Right ventricle myocardium inferior (tissue), 1 donor: Measurements from ENCODE around the gene DIRAS3. TPM values are rescaled to one million over a fixed set of nuclear protein-coding genes. Genes with fewer than 3 reads are reported as not detected.
A peak's percentile ranks its signal among the peaks of the same experiment; 100 is the strongest.
"Not testable (repeated sequence)": the region's sequence is repeated elsewhere in the genome, so short reads cannot be mapped to it uniquely, and the experiment has no call there.

Source experiments
- ATAC-seq: fragments of 200-7000 bp; cut with Tn5 transposase; one replicate; pipeline ENCODE4 v1.9.1; 2020; ENCODE audit warnings: mild to moderate bottlenecking, moderate library complexity
- DNase-seq: peaks from one replicate; pipeline ENCODE4 v3.0.0; 2021; ENCODE audit errors: missing footprints
- intact Hi-C: fragments of 100-400 bp; cut with DNase I; formaldehyde crosslinking; loops from one replicate; pipeline ENCODE4 v1.11.0; 2022
- total RNA-seq: library from RNA; stranded (reverse); fragmentation: NEBNext Ultra II Directional; extraction: Animal tissue kit (Norgen Biotek cat#: 25700); gene quantifications from one replicate; pipeline ENCODE4 v1.2.1, GENCODE V29; 2021
- donor health status: DM: no; HTN: yes; CAD: no; lungs with severe emphysema.

DIRAS3 gene
- total RNA-seq, 1 donor from 2014 or later: 23.7 TPM

DNA sequence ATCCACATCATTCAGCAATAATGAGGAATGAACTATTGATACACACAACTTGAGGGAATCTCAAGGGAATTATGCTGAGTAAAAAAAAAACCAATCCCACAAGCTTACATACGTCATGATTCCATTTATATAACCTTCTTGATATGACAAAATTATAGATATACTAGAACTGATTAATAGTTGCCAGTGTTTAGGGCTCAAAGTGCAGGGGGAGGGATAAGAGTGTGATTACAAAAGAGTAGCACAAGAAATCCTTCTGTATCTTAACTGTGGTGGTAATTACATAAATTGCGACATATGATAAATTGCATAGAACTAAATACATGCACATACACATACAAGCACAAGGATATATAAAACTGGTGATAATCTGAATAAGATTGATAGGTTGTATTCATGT lies 13.5 kb downstream of the DIRAS3 start:
- no peak for DNase-seq
- no peak for ATAC-seq
- intact Hi-C loops: no loop called here

DNA sequence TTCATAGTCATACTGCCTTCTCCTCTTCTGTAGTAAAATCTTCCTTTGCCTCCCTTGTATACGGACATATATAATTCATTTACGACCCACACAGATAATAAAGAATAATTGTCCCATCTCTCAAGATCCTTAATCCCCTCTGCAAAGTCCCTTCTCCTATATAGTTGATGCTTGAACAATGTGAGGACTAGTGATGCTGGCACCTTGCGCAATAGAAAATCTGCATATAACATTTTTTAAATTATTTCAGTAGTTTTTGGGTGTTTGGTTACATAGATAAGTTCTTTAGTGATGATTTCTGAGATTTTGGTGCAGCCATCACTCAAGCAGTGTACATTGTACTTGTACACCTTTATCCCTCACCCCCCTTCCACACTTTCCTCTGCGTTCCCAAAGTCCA lies 21.0 kb downstream of the DIRAS3 start:
- intact Hi-C loops: no loop called here
- no peak for DNase-seq
- no peak for ATAC-seq

DNA sequence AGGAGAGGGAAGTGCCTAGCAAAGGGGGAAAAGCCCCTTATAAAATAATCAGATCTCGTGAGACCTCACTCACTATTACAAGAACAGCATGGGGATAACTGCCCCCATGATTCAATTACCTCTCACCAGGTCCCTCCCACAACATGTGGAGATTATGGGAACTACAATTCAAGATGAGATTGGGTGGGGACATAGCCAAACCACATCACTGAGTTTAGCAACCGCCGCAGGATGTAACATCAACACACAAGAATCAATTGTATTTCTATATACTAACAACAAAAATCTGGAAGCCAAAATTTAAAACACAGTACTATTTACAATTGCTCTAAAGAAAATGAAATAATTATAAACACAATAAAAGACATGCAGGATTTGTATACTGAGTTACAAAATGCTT lies 21.9 kb downstream of the DIRAS3 start:
- intact Hi-C loops: no loop called here

DNA sequence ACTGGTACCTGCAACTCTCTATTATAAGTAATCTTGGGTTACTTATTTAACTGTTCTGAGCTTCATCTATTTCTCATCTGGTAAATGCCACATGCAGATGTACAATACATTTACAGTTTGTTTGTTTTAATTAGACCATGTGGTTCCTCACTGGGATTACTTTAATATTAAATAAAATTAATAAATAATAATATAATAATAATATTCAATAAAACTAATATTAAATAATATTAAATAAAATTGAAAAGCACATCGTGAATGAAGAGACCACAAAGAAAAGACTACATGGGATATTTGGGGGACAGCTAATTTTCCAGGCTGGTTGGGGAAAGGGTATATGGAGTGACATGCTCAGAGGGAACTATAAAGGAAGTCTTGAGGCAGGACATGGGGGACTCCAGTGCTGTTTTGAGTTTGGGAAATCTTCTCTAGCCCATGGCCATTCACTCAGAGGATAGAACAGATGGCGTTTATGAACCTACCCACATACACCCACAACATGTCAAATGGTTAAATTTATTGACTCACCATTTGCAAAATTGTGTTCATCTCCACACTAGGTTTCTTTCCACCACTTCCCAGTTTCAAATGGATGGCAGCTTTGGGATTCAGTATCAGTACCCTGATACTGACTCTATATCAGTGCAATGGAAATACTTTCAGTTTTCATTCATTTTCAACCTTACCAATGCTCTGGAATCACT lies 25.6 kb downstream of the DIRAS3 start:
- ATAC-seq (no peak), DNase-seq (no peak)
- intact Hi-C loops: no loop called here

More for the DNA sequence above, 21.9 kb downstream of the DIRAS3 start:
- ATAC-seq (no peak), DNase-seq (no peak)

DNA sequence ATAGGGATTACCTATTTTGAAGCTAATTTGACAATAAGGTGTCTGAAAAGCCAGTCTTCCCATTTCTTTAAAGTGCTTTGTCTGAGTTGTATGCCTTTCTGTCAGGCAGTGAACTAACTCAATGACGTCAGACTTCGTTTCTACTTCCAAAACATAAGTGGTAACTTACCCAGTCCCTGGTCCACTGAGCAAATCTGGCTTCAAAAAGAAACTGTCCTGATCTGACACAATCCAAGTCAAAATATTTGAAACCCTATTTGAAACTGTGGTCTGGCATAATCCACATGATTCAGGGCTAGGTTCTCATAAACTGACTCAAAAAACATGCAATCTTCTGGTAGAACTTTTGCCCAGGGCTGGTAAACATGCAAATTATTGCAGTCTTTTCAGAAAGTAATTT lies 34.0 kb downstream of the DIRAS3 start:
- no peak for DNase-seq
- intact Hi-C loops: loop anchor here (10.0 kb wide), 1 partner anchor 252 kb away; no protein-coding TSS in a partner anchor
- no peak for ATAC-seq

DNA sequence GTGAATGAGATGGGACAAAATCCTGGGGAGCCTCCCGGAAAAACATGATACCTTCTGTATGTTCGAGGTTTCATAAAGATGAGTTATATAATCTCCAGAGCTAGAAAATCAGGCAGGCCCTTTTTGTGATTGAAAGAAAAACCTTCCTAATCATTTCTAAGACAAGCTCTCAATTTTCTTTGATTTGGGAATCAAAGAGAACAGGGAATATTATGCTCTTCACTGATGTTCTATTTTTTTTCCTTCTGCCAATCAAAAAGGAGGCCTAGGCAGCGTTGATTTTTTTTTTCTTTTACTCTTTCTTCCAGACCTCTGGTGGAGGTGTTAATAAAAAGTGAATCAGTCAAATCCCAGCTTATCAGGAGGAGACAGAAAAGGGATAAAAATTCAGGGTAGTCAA lies 34.5 kb downstream of the DIRAS3 start:
- intact Hi-C loops: loop anchor here (10.0 kb wide), 1 partner anchor 251 kb away; no protein-coding TSS in a partner anchor
- DNase-seq (no peak), ATAC-seq (no peak)

DNA sequence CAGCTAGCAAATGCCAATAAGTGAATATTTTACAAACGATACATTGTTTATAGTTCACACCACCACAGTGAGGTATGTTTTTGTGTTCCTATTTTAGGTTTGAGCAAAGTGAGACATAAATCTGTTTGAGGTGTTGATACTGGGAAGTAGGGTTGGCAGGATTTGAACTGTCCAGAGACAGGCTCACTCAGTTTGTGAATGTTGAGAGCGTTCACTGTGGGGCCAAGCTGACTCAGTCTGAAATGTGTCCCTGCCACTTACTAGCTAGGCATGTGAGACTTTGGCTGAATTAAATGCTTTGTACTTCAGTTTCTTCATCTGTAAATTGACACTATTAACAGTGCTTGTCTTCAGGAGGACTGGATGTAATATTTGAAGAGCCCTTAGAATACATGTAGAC lies 35.1 kb downstream of the DIRAS3 start:
- ATAC-seq: peak; percentile 95
- intact Hi-C loops: loop anchor here (10.0 kb wide), 1 partner anchor 251 kb away; no protein-coding TSS in a partner anchor
- no peak for DNase-seq

DNA sequence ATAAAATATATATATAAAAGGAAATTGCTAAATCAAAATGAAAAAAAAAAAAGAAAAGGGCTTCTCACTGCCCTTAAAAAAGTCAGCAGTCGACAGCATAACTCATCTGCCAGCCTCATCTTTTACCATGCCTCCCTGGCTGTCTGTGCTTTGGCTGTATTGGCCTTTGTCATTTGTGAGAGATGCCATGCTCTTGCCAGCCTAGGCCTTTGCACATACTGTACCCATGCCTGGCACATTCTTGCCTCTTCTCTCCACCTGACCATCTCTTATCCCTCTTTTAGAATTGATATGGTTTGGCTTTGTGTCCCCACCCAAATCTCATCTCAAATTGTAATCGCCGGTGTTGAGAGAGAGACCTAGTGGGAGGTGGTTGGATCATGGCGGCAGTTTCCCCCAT lies 37.1 kb downstream of the DIRAS3 start:
- intact Hi-C loops: loop anchor here (5.0 to 10.0 kb wide), 2 partner anchors 99 to 249 kb away; no protein-coding TSS in a partner anchor
- ATAC-seq: peak; percentile 73

DNA sequence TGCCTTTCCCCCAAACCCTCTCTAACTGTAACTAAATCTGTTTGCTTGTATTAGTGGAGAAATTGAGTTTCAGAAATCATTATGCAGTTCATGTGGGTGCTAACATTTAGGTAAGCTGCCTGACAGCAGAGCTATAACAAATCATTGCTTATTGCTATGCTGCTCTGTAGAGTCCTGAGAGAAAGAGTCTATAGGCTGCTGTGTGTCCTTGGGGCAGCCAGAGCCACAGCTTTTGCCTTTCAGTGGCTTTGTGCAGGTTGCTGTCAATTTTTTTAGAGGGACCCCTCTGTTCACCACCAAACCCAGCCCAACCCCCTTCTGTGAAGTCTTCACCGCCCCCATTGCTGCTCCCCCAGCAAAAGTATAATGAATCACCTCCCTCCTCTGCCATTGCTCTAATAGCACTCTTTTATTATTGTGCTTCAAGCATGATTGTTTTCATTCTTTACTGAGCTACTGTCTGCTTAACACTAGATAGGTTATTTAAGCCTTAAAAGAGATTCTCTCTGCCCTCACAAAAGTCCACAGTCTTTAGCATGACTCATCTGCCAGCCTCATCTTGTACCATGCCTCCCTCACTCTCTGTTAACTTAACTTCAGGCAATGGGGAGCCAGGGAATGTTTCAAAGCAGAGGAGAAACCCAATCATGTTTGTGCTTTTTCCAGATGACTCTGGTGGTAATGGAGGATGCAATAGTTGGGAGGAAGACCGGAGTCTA lies 38.6 kb downstream of the DIRAS3 start:
- ATAC-seq (no peak), DNase-seq (no peak)
- intact Hi-C loops: loop anchor here (5.0 to 10.0 kb wide), 2 partner anchors 100 to 247 kb away; no protein-coding TSS in a partner anchor

More for the DNA sequence above, 37.1 kb downstream of the DIRAS3 start:
- DNase-seq: no peak

DNA sequence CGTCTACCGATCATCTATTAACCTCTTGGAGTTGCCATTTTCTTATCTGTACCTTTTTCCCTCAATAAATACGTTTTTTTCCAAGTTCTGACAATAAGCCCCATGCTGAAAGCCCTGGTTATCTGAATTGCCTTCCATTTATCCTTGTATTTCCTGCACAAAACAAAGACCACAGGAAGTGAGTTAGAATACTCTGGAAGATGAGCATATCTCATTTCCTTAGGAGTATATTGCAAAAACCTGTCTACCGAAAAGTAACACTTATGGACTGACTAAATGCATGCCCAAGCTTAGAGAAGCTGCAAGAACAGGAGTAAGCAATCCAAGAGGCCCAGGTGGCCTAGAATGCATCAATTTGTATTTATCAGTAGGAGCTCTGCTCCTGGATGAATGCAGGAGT lies 39.9 kb downstream of the DIRAS3 start:
- DNase-seq (no peak), ATAC-seq (no peak)
- intact Hi-C loops: loop anchor here (1.0 to 10.0 kb wide), 3 partner anchors 102 to 246 kb away; no protein-coding TSS in a partner anchor

DNA sequence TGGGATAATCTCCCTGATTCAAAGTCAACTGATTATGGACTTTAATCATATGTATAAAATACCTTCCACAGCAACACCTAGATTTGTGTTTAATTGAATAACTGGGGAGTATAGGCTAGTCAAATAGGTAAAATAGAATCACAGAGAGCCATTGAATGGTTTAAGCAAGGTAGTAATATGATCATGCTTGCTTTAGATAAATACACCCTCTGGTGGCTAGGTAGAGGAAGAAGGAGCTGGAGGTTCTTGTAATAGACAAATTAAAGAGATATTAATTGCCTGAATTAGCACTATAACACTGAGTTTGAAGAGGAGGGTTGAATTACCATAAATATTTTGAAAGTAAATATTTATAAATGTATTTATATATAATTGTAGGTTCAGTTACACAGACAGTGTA lies 40.3 kb downstream of the DIRAS3 start:
- no peak for DNase-seq
- intact Hi-C loops: loop anchor here (1.0 to 10.0 kb wide), 3 partner anchors 102 to 245 kb away; no protein-coding TSS in a partner anchor
- ATAC-seq: no peak

DNA sequence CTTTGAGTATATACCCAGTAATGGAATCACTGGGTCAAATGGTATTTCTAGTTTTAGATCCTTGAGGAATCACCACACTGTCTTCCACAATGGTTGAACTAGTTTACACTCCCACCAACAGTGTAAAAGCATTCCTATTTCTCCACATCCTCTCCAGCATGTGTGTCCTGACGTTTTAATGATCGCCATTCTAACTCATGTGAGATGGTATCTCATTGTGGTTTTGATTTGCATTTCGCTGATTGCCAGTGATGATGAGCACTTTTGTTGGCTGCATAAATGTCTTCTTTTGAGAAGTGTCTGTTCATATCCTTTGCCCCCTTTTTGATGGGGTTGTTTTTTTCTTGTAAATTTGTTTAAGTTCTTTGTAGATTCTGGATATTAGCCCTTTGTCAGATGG lies 46.8 kb downstream of the DIRAS3 start:
- ATAC-seq, intact Hi-C loops, DNase-seq: not testable (repeated sequence)

DNA sequence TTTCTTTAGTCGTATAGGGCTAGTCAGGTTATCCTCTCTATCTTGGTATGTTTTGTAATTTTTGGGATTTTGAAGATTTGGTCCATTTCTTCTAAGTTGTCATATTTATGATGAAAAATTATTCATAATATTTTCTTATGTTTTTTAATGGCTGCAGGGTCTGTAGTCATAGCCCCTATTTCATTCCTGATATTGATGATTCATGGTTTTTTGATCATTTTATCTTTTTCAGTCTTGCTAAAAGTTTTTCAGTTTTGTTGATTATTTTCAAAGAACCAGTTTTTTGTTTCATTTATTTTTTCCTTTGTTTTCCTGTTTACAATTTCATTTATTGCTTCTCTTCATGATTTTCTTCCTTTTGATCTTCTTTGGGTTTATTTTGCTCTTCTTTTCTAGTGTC lies 50.2 kb downstream of the DIRAS3 start:
- DNase-seq (no peak), ATAC-seq (no peak)
- intact Hi-C loops: no loop called here

DNA sequence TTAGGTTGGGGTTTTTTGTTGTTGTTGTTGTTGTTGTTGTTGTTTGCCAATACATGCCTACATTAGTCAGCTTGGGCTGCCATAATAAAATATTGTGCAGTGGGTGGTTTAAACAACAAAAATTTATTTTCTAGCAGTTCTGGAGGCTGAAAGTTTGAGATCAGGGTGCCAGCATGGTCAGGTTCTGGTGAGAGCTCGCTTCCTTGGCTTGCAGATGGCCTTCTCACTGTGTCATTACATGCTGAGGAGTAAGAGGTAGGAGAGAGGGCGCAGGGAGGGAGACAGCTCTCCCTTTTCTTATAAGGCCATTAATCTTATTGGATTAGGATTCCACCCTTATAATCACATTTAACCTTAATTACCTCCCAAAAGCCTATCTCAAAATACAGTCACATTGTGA lies 52.7 kb downstream of the DIRAS3 start:
- ATAC-seq (no peak), DNase-seq (no peak)
- intact Hi-C loops: no loop called here

Other genes with a start within 250 kb of the DIRAS3 start
- 37.2 TPM for gene GNG12, start 217.2 kb downstream of the DIRAS3 start, total RNA-seq
- 97.2 TPM for gene WLS, start 181.9 kb upstream of the DIRAS3 start, total RNA-seq